GM19043 (cell line): Measurements from ENCODE around the gene ETV1.

Experiments used
- ATAC-seq: cut with Tn5 transposase; IDR thresholded peaks from one replicate; pipeline ENCODE4 v1.9.1; 2021; ENCODE audit warnings: low read depth; ENCODE audit not compliant: unreplicated experiment

Gene ETV1

GRCh38 chr7:13989126-13989948 is at the start of gene ETV1:
ETV1 (minus strand) TSS chr7:13989666; CDS start chr7:13989052, 614 bp downstream.
- no peak for ATAC-seq

GRCh38 chr7:14024406-14024805 is 34.9 kb upstream of the ETV1 start:
- no peak for ATAC-seq

DNA sequence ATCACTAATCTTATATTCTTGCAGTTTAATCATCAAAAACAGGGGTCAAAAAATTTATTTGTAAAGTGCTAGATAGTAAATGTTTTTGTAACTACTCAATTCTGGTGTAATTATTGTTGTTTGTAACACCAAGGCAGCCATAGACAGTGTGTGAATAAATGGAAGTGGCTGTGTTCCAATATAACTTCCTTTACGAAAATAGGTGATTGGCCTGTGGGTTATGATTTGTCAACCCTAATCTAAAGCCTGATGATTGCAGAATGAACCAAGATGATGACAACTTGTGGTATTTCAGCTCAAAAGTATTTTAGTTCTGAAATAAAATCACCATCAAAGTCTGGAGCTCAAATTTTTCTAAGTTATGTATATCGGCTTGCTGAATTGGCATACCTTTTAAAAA is 34.4 kb upstream of the ETV1 start:
- ATAC-seq: no peak

DNA sequence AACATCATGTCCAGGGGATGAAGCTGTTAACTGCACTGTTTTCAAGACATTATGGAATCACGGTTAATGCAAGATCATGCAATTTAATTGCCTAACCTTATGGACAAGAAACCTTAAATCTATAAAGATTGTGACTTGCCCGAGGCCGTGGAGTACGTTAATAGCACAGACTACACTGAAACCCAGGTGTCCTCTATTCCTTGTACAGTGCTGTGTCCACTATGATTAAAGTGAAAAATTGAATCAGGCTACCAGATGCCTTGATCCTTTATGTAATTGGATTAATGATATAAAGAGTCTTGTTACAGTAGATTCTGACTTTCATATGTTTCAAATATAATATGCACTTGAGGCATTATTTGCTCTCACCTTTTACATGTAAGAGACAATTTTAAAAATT is 33.9 kb upstream of the ETV1 start:
- no peak for ATAC-seq

- ATAC-seq: no peak
Measured at GRCh38 chr7:14021069-14021468, 31.6 kb upstream of the ETV1 start.

- ATAC-seq: no peak
Measured at GRCh38 chr7:14020339-14020900, 31.0 kb upstream of the ETV1 start.

DNA sequence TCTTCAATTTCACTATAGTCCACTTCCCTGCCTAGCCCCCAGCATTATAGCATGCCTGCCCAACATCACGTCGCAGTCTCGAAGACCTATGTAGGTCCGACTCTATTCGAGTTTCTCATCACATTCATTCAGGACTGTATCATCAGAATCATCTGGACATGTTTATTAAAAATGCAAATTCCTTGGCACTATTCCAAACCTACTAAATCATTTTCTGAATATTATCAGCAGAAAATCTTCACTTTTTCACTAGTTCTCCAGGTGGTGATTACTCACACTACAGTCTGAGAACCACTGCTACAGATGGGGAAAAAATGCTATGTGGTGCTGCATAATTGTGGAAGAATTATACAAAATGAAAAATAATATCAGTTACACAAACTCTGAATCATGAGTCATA is 29.3 kb upstream of the ETV1 start:
- no peak for ATAC-seq

DNA sequence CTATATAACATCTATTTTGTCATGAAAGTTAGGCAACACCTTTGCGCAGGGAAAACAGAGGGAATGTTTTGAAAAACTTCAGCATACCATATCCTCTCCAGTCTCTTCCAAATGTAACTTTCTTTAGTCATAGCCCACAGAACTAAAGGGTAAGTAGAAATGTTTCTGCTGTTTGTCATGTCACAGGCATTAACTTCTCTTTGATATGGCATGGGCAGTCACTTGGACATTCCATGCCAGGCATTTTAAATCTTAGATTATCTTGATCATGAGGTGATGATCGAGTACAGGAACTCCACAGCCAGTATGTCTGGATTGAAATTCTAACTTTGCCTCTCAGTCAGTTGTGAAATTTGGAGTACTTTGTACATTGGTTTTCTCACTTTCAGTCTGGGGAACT is 27.5 kb upstream of the ETV1 start:
- no peak for ATAC-seq

DNA sequence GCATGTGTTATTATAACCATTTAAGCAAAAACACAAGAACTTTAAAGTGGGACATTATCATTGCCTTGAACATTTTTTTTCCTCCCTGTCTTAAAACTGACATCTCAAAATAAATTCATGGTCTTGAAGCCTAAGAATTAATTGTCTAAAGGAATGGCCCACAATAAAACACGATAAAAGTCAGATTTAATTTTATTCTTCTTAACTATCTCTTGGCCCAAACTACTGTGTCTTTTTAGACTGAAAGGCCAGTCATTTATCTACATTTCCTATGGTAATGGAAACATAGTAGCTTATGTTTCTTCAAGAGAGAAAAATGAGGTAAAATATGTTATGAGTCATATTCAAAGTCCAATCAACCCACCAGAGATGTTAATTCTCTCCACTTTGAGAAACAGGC is 24.4 kb upstream of the ETV1 start:
- no peak for ATAC-seq

GRCh38 chr7:14009453-14010418 is 20.3 kb upstream of the ETV1 start:
- no peak for ATAC-seq

DNA sequence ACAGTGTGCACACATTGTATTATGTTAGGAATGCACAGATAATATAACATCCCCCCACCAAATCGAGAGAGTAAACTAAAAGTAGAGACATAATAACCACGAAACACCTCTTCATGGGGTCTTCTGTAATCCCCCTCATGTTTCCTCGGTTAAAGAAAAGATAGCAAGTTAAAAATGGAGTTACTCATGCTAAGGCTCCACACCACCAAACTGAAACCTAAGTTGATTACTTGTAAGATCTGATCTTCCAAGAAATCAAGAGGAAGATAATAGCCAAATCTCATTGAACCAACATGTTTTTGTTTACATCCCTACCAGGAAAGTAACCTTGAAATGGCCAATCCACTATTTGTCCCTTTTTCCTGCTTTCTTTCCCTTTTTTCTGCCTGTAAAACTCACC is 11.7 kb upstream of the ETV1 start:
- no peak for ATAC-seq

DNA sequence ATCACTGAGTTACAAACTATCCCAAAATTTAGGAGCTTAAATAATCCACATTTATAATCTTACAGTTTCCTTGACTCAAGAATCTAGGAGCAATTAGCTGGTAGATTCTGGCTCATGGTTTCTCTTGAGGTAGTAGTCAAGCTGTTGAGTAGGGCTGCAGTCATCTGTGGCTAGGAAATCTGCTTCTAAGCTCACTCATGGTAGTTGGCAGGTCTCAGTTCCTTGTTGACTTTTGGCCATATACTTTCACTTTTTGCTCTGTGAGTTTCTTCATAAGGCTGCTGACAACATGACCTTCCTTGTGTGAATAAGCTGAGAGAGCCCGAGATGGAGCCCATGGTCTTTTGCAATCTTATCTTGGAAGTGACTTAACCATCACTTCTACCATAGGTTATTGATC is 10.8 kb upstream of the ETV1 start:
- no peak for ATAC-seq

DNA sequence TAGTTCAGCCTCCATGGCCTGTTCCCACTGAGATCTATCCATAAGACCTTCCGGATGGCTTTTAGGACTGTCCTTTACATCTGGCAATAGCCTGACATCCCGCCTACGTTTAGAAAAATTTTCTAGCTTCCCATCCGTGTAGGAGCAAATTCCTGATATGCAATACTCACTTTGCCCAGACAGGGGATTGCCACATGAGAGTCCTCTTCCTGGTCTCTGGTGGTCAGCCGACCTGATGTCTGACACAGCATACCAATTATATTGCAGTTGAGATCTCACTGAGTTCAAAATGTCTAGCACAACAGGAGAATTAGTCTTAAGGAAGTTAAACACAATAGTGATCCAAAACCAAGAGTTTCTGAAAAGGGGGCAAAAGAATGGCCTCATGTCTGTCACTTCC is 9.4 kb upstream of the ETV1 start:
- no peak for ATAC-seq

- no peak for ATAC-seq
Measured at GRCh38 chr7:13992596-13992964, 3.1 kb upstream of the ETV1 start.

DNA sequence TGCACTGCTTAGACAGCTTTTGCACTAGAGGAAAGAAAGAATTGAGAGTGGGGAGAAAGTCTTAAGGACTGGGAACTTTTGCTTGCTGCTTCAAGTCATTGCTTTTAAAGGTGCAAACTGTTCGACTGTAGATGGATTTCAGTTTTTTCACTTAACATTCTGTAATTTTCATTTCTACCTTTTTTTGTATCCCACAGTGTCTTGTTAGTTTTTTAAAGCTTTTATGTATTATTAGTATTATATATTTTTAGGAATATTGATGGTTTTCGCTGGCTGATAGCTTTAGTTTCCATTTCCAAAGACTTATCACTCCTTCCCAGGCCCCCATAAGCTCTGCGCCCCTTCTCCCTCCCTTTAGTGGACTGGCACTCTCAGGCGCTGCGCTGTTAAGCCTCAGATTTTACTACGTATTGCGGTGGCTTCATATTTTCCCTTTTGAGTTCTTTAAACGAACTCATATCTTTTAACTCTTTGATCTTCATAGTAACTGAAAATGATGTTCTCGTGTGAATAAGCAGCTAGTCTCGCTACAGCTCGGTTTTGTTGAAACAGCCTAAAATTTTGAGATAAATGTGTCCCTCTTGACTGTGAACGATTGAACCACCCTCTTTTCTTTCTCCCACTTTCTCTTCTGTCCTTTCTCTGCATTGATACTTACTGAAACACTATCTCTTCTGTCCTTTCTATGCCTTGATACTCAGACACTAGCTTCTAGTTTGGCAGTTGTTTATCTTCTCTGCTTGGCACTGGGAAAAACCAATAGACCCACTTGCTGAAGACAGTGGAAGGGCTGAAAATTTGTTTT is 2.5 kb upstream of the ETV1 start:
- ATAC-seq: no peak

DNA sequence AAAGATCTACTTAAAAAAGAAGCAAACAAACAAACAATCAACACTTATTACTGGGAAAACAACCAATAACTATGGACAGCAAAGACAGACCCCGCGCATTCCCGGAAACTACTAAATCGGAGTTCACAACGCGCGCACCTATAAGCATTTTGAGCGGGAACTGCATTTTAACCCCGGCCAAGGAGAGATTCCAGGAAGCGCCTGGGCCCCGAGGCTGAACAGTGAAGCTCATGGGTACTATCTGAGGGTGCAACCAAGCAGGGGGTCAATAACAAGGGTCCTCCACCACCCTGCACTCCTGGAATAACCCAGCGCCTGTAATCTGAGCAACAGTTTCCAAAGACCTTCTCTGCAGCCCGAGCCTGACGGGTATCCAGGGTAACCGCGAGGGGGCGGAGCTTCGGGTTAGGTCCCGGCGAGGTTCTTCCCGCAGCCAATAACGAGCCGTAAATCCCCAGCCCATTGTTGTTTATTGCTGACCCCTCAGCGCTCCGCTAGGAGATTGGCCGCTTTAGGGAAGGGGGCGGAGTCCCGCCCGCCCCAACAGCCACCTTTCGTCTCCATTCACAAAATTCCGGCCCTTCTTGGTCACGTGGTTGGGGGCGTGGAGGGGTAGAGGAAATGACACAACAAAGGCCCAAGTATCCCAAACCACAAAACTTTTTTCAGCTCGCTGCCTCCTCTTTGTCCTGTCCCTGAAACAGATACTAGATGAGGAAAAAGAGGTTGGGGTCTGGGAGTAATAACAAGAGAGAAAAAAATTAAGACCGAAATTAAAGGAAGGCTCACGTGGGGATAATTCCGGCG is 1.7 kb upstream of the ETV1 start:
- peak; percentile 52 for ATAC-seq

- ATAC-seq: peak; percentile 60
Measured at GRCh38 chr7:13990319-13990983, 985 bp upstream of the ETV1 start.

- no peak for ATAC-seq
Measured at GRCh38 chr7:13989949-13990305, 461 bp upstream of the ETV1 start.

DNA sequence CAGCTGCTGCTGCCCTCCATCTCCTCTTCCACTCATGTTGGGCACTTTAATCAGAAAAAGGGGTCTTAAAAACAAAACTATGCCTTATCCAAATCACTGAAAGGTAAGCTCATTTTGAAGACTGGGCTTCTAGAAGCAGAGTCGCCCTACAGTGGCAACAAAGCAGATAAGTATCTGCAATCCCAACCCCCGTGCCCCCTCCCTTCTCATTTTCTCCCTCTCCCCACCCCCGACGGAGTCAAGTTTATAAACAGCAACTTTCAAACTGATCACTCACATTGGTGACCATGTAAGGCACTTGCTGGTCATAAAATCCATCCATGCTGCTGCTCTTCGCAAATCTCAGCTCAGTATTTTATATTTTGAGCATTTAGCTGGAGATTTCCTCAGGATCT is 738 bp downstream of the ETV1 start:
- no peak for ATAC-seq
